GM21381 (cell line): Measurements from ENCODE around the gene RBM4B.
A peak's percentile ranks its signal among the peaks of the same experiment; 100 is the strongest.
"Not testable (repeated sequence)": the region's sequence is repeated elsewhere in the genome, so short reads cannot be mapped to it uniquely, and the experiment has no call there.

ENCODE experiments used
- ATAC-seq: cut with Tn5 transposase; IDR thresholded peaks from one replicate; pipeline ENCODE4 v1.9.1; 2021; ENCODE audit warnings: mild to moderate bottlenecking, moderate library complexity; ENCODE audit not compliant: unreplicated experiment

Gene RBM4B, protein sequence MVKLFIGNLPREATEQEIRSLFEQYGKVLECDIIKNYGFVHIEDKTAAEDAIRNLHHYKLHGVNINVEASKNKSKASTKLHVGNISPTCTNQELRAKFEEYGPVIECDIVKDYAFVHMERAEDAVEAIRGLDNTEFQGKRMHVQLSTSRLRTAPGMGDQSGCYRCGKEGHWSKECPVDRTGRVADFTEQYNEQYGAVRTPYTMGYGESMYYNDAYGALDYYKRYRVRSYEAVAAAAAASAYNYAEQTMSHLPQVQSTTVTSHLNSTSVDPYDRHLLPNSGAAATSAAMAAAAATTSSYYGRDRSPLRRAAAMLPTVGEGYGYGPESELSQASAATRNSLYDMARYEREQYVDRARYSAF

DNA sequence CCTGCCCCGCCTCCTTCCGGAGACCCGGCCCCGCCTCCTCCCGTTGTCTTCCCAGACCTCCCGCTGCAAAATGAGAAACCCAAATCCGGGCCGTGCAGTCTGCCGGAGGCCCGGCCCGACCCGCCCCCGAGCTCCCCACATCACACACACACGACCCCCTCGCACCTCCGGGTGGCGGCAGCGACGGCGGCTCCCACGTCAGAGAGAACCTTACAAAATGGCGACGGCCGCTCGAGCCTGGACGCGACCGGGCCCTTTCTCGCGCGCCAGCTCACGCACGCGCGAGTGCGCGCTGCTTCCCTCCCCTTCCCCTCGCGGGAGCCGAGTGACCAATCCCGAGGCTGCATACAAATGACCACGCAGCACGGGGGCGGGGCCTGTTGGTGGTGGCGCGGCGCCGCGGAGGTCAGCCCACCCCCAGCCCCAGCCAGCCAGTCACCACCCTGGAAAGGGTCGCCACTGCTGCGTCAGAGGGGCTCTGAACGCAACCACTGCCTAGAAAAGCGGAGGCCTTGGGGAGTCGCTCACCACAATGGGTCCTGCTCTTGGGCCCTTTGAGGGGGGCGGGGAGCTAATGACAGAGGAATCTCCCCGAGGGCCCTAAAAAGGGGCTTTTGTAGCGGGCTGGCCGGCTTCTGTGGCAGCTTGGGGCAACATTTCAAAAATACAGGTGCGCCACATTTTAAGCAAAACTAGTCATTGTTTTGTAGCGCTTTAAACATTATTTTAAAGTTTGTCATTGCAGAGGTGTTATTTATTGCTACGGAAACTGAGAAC, at the start of gene RBM4B:
TSS of gene RBM4B (minus strand) at position 289 of the 777 bp plus-strand sequence. CDS start 808 bp downstream, outside the sequence.
- ATAC-seq: peak; percentile 84

DNA sequence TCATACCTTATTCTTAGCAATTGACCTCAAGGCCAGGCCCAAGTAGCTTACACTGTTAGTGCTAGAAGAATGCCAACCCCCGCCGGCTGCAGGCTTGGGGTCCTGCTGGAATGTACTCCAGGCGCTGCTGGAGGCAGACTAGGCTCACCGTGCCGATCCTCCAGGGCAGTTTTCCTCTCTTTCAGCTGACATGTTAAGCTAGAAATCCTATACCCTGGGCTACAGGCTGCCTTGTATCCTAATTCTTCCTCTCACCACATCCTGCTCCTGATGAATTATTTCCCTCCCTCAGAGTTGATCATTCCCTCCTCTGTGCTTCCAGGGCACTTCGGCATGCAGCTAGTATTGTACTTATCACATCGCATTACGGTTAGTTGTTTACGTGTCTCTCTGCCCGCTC, 48.0 kb upstream of the RBM4B start:
- ATAC-seq: no peak

GRCh38 chr11:66725114-66725513, 47.4 kb upstream of the RBM4B start:
- ATAC-seq: no peak

GRCh38 chr11:66724167-66724566, 46.5 kb upstream of the RBM4B start:
- not testable (repeated sequence) for ATAC-seq

DNA sequence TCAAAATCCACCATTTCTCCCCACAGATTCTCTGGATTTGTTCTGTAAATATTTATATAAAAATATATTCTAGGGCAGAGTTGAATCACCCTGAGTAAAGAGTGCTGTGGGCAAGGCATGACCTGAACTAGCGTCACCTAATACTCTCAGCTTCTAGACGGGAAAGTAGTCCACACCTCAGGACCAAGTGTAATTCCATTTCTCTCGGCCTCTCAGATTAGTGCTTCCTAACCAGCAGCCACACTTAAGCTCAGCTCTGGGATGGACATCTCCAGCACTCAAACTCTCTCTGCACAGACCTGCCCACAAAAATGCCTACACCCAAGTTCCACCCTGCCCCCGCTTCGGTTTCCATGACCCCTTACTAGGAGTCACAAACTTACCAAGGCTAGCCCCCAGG, 46.0 kb upstream of the RBM4B start:
- ATAC-seq: no peak

DNA sequence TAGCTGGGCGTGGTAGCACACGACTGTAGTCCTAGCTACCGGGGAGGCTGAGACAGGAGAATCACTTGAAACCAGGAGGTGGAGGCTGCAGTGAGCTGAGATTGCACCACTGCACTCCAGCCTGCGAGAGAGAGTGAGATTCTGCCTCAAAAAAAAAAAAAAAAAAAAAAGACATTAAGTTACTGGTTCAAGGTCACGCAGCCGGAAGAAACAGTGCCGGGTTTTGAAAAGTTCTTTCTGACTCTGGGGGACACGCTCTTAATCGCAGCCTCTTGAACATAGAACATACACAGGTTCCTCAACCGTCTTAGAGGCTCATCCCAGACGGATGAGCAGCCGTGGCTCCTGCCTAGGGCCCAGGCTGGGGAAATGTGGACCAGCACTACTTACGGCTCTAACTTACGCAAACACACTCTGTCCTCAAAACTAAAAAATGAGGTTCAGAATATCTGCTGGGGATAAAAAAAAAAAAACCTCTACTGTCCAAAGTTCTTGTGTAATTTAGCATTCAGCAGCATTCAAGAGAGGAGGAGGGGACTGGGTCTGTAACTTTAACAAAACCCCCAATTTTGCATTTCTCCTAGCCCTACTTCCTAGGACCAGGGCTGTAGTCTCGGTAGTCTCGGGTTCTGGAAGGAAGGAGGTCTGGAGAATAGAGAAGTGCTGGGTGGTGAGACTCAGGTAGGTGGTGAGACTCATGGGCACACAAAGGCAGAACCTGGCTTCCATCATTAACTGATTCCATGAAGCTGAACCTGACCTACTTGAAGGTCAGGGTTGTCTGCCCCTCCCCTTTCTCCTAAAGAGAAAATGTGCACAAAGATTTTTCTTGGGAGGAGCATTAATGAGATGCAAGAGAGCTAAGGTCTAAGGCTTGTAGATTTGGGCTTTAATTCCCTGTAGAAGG, 45.3 kb upstream of the RBM4B start:
- no peak for ATAC-seq

- ATAC-seq: no peak
Observed at GRCh38 chr11:66721939-66722338, 44.3 kb upstream of the RBM4B start.

GRCh38 chr11:66720899-66721470, 43.3 kb upstream of the RBM4B start:
- no peak for ATAC-seq

DNA sequence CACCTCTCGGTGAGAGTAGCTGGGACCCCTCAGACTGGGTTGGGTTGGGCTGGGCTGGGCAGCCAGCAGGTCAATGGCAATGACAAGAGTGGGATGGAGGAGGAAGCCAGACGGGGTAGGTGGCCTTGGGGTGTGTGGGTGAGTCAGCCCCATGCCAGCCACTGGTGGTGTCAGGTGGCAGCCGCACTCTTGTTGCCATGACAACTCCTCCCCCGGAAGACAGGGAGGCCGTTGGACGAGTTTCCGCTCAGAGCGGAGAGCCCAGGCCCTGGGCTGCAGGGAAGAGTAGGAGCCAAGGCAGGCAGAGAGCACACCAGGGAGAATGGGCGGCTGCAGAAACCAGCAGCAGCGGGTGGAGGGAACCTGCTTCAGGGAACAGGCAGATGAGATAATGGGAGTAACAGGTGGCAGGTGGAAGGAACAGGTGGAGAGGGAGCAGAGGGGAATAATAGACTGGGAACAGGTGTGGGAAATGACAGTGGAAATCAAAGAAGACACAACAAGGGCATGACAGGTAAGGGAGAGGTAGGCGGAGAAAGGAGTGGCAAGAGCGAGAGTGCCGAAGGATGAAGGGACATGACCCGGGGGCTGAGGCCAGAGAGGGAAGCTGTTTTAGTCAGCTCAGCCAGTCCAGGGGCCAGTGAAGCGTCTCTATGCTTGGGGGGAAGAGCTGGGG, 42.7 kb upstream of the RBM4B start:
- ATAC-seq: no peak

DNA sequence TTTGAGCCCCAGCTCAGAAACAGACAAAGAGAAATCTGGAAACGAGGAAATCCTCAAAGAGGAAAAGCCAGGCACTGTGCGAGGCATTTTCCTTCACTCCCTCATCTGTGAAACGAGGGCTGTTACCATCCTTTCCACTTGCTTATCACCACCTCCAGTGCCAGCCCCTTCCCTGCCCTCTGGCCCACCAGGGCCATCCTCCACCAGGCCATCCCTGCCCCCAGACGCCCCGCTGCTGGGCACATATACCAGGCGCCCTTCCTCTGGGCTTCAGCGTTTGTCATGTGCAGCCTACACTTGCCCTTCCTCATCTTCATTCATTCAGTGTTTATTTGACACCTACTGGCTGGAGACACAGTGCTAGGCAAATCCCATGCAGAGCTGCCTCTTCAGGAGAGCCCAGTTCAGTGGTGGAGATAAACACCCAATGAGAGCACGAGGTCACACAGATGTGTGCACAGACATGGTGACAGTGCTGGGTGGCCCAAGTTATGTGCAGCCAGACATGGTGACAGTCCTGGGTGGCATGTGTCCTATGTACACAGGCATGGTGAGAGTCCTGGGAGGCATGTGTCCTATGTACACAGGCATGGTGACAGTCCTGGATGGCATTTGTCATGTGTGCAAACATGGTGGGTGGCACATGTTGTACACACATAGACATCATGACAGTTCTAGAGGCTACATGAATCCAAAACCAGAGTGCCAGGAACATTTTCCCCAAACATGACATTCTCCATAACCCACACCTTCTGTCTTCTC, 41.6 kb upstream of the RBM4B start:
- ATAC-seq: no peak

- ATAC-seq: no peak
Observed at GRCh38 chr11:66718320-66718971, 40.8 kb upstream of the RBM4B start.

- no peak for ATAC-seq
Observed at GRCh38 chr11:66717925-66718319, 40.2 kb upstream of the RBM4B start.

DNA sequence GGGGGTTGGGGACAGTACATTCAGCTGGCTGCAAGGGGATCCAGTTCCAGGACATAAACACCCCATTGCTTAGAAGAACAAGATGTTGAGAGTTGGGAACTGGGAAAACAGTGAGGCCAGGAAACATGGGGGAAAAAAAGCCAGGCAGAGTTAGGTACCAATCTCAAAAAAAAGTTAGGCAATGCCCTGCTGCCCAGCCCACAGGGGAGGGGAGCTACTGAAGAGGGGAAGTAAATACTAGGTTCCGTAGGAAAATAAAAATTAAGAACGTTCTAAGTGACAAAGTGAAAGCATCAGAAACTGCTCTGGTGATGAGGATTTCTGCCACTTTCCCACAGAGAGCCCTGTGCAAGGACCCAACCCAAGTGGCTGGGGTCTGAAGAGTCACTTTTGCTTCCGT, 39.3 kb upstream of the RBM4B start:
- ATAC-seq: no peak

DNA sequence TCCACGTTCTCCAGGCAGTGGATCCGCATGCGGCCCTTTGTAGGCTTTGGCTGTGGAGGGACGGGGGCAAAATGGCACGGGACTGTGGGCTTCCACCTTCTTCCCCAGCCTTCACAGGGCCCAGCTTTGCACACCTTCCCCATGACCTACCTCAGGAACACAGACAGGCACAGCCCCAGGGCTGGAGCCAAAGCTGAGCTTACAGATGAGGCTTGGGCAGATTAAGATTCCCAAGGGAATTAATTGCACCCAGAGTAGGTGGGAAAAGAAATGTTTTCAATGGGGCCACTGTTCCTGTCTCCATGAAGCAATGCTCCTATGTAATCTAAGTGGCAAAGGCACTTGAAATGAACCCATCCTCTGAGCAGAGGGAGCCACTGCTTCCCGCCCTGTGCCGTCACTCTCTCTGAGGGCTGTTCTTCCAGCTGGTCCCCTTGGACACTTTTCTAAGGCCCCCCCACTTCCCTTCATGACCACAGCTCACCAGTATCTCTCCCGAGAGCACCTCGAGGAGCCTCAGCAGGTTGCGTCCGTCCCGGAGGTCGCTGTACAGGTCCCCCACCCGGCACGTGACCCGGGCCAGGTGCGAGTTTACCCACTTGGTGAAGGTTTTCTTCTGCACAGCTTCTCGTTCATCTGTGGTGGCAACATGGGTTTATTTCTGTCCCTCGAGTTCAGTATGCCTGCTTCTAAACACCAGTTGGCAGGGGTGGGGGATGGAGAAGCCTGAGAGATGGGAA, 37.8 kb upstream of the RBM4B start:
- no peak for ATAC-seq

DNA sequence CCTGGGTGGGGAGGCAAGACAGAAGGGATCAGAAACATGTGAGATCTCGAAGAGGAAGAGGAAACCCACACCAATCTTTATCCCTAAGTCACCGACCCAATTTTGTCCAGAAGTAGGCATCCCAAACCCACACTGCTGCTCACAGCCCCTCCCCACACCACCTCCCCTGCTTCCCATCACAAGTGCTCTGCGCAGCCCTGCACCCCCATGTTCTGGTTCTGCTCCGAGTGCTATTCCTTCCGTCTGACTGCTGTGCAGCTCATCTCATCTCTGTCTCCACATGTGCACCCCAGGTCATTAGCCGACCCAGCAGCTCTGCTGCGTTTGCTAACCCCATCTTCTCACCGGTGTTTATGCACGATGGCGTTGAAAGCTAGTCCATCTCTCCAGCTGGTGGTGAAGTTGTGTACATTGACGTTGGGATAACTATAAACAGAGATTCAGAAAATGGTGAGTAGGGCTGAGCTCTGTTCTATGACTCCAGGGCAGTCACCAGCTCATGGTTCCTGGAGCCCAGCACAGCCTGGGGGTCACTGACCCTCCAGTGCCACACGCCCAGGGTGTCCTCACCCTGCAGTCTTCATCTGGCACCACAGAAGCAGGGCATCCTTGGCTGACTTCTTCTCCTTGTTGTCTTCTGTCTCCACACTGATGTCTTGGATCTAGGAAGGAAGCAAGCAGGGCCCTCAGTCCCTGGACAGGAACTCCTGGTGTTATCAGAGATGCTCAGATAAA, 36.2 kb upstream of the RBM4B start:
- ATAC-seq: no peak

DNA sequence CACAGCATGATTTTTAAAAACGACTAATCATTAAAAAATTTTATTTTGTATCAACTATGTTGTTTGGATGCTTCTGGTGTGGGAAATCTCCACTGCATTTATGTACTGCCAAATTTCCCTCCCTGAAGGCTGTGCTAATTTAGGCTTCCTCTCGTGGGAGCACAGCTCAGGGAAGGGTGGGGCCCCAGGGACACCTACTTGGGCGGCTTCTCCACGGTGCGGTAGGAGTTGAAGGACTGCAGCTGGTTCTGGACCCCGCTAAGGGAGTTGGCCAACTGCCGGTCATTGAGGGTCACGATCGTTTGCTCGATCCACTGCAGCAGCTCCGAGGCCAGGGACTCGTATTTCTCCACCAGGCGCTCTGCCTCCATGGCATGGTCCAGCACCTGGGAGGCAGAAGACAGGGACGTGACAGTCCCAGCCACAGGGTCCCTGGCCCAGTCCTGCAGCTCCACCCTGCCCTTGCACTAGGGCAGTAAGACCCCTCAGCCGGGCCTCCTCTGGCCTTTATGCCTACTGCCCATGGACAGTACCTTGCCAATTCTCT, 32.8 kb upstream of the RBM4B start:
- ATAC-seq: no peak

- no peak for ATAC-seq
Observed at GRCh38 chr11:66708701-66709100, 31.0 kb upstream of the RBM4B start.
